Mammary epithelial cell (primary cell): ENCODE measurements around the gene NRBP1.

Source experiments
- CTCF ChIP-seq, 2 donors: IDR thresholded peaks in 1 of 2; conservative IDR thresholded peaks in 1 of 2; 2 replicates each; pipeline ENCODE4 v1.5.1; 2011 to 2012; ENCODE audit warnings: inconsistent platforms in 2 of 2, low read length in 2 of 2, mild to moderate bottlenecking in 2 of 2, control low read depth in 1 of 2, low read depth in 1 of 2; ENCODE audit not compliant: insufficient read depth in 1 of 2; ENCODE audit errors: extremely low read depth in 1 of 2
- EZH2 ChIP-seq: IDR thresholded peaks from 2 replicates; pipeline ENCODE4 v1.6.1; 2012; ENCODE audit warnings: low read length, inconsistent platforms, borderline replicate concordance

- TF ChIP-seq CTCF (conservative IDR thresholded peaks at IDR 0.05 in 1 of 2, IDR thresholded peaks at IDR 0.05 in 1 of 2; ENCODE audit: extremely low read depth in 1 of 2, insufficient read depth in 1 of 2, low read depth in 1 of 2, low read length in 2 of 2) (no peak), EZH2 (no peak)
These were observed 7.4 kb upstream of the NRBP1 start for GRCh38 chr2:27420996-27421395.
